ENCODE measurements around the gene PLXNA2.

DNA sequence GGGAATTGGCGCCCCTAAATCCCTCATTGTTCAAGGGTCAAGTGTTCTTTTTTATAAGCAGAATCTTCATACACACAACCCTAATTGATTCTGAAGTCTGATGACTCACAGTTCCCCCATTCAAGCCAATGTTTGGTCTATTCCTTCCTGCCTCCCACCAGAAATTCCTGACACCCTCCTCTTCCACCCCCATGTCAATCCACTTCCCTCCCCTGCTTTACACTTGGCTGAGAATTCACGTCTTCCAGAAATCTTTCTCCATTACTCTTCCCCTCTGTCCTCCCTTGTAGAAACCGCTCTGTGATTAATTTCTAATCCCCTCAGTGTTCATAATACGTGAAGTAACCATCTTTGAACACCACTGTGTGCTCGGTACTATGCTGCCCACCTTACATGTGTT is 257.0 kb downstream of the PLXNA2 start:
- TF ChIP-seq CTCF (IDR thresholded peaks at IDR 0.05): no peak
- no peak for TF ChIP-seq POLR2A (IDR thresholded peaks at IDR 0.05)
- no peak for TF ChIP-seq EP300 (IDR thresholded peaks at IDR 0.05)
